ENCODE measurements around the gene CATSPERZ. TPM values are rescaled to one million over a fixed set of nuclear protein-coding genes. Genes with fewer than 3 reads are reported as not detected.

CATSPERZ gene
- total RNA-seq, 4 donors from 2014 or later, result 0.80 TPM; not detected in 3

GRCh38 chr11:64347193-64347867 lies 47.2 kb downstream of the CATSPERZ start:
- peaks cover 2 to 14% (median 13%) of the 10 kb centered on the region in 4 donors for H3K4me1 ChIP-seq
- H3K27me3 ChIP-seq, result no peaks in the 10 kb centered on the region
- no peaks in the 10 kb centered on the region for H3K9me3 ChIP-seq
- no peak overlapping the region for H3K27ac ChIP-seq (replicated peaks in 1 of 4)
- no peak for TF ChIP-seq CTCF (IDR thresholded peaks at IDR 0.05)
- TF ChIP-seq EP300 (IDR thresholded peaks at IDR 0.05), result no peak
- no peak for TF ChIP-seq POLR2A (IDR thresholded peaks at IDR 0.05; ENCODE audit: low read depth)
- no peak for TF ChIP-seq POLR2AphosphoS5 (IDR thresholded peaks at IDR 0.05)
- DNase-seq (ENCODE audit: extremely low spot score), result no peak
- H3K36me3 ChIP-seq, result no peaks in the 10 kb centered on the region
- H3K4me3 ChIP-seq, result no peak overlapping the region
- intact Hi-C loops (cut with DNase I), result no loop called here
- WGBS, result 85% methylated on average over 12 of the region's 12 CpGs

- no peak overlapping the region for H3K27ac ChIP-seq (replicated peaks in 1 of 4)
- TF ChIP-seq EP300 (IDR thresholded peaks at IDR 0.05), result no peak
- TF ChIP-seq CTCF (IDR thresholded peaks at IDR 0.05), result no peak
- no peak for TF ChIP-seq POLR2A (IDR thresholded peaks at IDR 0.05; ENCODE audit: low read depth)
- TF ChIP-seq POLR2AphosphoS5 (IDR thresholded peaks at IDR 0.05), result no peak
- no peaks in the 10 kb centered on the region for H3K9me3 ChIP-seq
- peaks cover 0 to 3% (median 1%) of the 10 kb centered on the region in 4 donors for H3K4me1 ChIP-seq
- 76% methylated on average over 8 of the region's 14 CpGs for WGBS
- H3K27me3 ChIP-seq, result no peaks in the 10 kb centered on the region
- DNase-seq (ENCODE audit: extremely low spot score), result no peak
- intact Hi-C loops (cut with DNase I), result no loop called here
- no peaks in the 10 kb centered on the region for H3K36me3 ChIP-seq
- no peak overlapping the region for H3K4me3 ChIP-seq
Observed at GRCh38 chr11:64348383-64349024, 48.3 kb downstream of the CATSPERZ start.

- Histone ChIP-seq H3K9me3 (no peaks in the 10 kb centered on the region), H3K4me1 (peaks cover 0 to 2% (median 0%) of the 10 kb centered on the region in 4 donors), H3K4me3 (no peak overlapping the region), H3K27ac (replicated peaks in 1 of 4) (no peak overlapping the region), H3K27me3 (no peaks in the 10 kb centered on the region), H3K36me3 (no peaks in the 10 kb centered on the region)
- intact Hi-C loops (cut with DNase I), result no loop called here
- no peak for DNase-seq (ENCODE audit: extremely low spot score)
- no peak for TF ChIP-seq POLR2AphosphoS5 (IDR thresholded peaks at IDR 0.05)
- no peak for TF ChIP-seq EP300 (IDR thresholded peaks at IDR 0.05)
- TF ChIP-seq POLR2A (IDR thresholded peaks at IDR 0.05; ENCODE audit: low read depth), result no peak
- TF ChIP-seq CTCF (IDR thresholded peaks at IDR 0.05), result no peak
- WGBS, result 87% methylated on average over 5 of the region's 7 CpGs
Observed at GRCh38 chr11:64349025-64349387, 48.8 kb downstream of the CATSPERZ start.

- peaks cover 0 to 6% (median under 1%) of the 10 kb centered on the region in 4 donors for H3K4me1 ChIP-seq
- H3K9me3 ChIP-seq, result no peaks in the 10 kb centered on the region
- no peak for TF ChIP-seq CTCF (IDR thresholded peaks at IDR 0.05)
- no peak for TF ChIP-seq EP300 (IDR thresholded peaks at IDR 0.05)
- TF ChIP-seq POLR2AphosphoS5 (IDR thresholded peaks at IDR 0.05), result no peak
- no peak for TF ChIP-seq POLR2A (IDR thresholded peaks at IDR 0.05; ENCODE audit: low read depth)
- H3K27me3 ChIP-seq, result no peaks in the 10 kb centered on the region
- H3K4me3 ChIP-seq, result no peak overlapping the region
- no peak for DNase-seq (ENCODE audit: extremely low spot score)
- no peak overlapping the region for H3K27ac ChIP-seq (replicated peaks in 1 of 4)
- no peaks in the 10 kb centered on the region for H3K36me3 ChIP-seq
- intact Hi-C loops (cut with DNase I), result no loop called here
- WGBS, result 91% methylated on average over 10 of the region's 11 CpGs
Observed at GRCh38 chr11:64349404-64349803, 49.2 kb downstream of the CATSPERZ start.

All from esophagus muscularis mucosa (tissue), 4 donors.